Measurements from ENCODE around the gene GMDS.

The GMDS gene

DNA sequence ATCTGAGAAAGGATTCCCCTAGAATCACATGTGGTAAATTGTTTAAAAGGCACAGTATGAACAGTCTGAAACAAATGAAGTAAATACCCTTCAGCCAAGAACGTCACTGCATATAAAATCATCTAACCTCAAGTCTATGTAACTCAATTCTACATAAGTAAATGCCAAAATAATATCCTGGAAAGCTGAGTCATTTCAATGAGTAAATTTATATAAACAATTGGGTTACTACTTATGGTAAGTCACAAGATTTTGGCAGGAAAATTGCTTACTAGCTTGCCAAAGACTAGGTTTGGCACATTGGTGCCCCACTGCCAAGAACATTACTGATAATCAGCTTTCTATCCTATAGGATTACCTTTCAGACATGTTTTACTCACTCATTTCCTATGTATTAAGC lies 8.4 kb downstream of the GMDS start:
- peak; percentile 24 for DNase-seq

- DNase-seq = no peak
Observed at GRCh38 chr6:2235777-2236495, 9.5 kb downstream of the GMDS start.

GRCh38 chr6:2232445-2232844 lies 13.0 kb downstream of the GMDS start:
- DNase-seq = no peak

GRCh38 chr6:2231438-2231837 lies 14.0 kb downstream of the GMDS start:
- peak; percentile 36 for DNase-seq

GRCh38 chr6:2230659-2231277 lies 14.6 kb downstream of the GMDS start:
- no peak for DNase-seq

- no peak for DNase-seq
Observed at GRCh38 chr6:2229742-2230141, 15.7 kb downstream of the GMDS start.

GRCh38 chr6:2229039-2229438 lies 16.4 kb downstream of the GMDS start:
- DNase-seq = no peak

DNA sequence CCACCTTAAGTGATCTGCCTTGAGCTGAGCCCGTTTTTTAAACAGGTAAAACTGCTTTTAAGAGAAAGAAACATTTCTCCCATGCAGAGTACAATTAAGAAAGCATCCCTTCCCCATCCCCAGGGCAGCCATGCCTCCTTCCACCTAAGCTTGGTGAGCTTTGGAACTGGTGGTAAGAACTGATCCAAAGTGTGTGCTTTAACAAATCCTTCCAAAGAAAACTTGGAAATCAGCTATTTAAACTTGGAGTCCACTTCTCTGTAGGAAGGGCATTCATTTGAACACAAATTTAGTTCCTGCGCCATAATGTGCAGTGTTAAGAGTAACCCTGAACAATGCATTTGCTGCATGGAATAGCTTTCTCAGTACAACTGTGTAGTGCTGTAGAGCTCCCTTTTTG lies 17.0 kb downstream of the GMDS start:
- DNase-seq = no peak

DNA sequence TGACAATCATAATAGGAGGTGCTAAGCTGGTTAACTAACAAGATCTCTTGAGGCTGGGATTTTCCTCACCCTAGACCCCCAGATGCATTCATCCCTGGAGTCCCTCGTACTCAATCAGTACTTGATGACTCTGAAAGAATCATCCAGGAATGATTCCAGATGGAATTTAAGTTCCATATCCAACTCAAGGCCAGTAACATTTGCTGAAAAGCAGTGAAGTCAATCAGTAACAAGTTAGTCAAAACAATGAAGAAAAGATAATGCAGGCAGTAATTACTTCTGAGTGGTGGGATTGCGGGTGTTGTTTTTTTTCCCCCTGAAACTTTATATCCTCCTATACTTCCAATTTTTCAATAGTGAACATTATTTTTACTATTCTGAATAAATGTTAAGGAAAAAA lies 18.6 kb downstream of the GMDS start:
- DNase-seq = no peak

DNA sequence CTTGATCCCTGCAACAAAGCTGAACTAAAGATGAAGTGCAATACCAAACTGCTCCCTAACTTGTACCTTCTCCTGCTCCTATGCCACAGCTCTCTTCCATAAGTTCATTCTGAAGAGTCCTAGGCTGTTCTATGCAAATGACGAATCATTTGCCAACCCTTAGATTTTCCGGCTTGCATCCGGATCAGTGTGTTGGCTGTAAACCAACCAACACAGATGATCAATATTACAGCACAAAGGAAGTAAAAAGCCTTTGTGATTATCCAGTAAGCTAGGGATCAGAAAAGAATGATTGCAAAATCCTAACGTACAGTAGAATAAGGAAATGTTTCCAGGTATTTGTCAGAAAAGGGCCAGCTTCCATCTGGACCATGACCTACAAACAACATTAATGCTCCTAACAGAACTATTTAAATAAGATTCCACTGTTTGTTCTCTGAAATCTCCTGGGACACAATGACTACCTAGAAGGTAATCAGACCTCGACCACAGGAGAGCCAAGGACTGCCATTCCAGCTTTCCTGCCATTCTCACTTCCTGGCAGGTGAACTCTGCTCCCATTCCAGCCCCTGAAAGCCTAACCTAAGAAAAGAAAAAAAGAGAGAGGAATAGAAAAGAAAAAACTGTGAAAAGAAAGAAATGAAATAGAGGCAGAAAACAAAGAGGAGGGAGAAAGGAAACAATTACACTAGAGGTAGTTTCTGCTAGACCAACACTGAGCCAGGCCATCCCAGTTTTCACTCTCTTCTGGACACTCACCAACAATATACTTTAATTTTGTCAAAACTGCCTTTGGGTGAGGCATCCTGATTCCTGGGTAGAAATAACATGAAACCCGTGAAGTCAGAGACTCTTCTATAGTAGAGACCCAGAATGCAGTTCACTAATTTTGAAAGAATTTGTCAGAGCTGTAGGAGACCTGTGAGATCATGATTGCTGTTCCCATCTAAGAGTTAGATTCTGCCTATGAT lies 19.7 kb downstream of the GMDS start:
- peak; percentile 75 for DNase-seq

DNA sequence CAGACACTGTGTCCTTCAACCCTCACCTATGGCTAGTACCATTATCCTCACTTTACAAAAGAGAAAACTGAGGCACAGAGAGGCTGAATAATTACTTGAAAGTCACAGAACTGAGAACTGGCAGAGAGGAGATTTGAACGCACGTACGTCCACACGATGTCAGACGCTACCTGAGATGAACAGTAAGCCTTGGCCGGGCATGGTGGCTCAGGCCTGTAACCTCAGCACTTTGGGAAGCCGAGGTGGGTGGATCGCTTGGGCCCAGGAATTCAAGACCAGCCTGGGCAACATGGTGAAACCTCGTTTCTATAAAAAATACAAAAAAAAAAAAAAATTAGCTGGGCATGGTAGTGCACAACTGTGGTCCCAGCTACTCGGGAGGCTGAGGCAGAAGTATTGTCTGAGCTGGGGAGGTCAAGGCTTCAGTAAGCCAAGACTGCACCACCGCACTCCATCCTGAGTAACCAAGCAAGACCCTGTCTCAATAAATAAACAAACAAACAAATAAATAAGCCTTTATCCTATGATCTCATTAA lies 20.5 kb downstream of the GMDS start:
- no peak for DNase-seq

- peak; percentile 30 for DNase-seq
Observed at GRCh38 chr6:2222275-2222842, 23.0 kb downstream of the GMDS start.

- peak; percentile 34 for DNase-seq
Observed at GRCh38 chr6:2221726-2222274, 23.6 kb downstream of the GMDS start.

DNA sequence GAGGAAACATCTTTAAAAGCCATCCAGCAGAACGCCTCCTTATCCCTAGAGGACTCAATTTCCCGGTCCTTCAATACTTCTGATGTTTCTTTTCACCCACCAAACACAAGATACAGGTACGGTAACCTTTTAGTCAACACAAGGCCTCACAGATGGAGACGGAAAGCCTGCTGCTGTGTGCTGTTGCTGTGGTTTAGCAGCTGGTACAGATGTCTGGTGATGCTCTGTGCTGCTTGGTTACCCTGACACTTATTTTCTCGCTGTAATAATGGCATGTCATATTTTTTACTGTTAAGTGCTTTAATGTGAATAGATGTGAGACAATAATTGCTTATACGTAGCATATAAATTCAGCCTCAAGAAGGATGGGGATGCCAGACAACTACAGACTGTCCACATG lies 25.3 kb downstream of the GMDS start:
- DNase-seq = no peak

- no peak for DNase-seq
Observed at GRCh38 chr6:2218866-2219265, 26.5 kb downstream of the GMDS start.

DNA sequence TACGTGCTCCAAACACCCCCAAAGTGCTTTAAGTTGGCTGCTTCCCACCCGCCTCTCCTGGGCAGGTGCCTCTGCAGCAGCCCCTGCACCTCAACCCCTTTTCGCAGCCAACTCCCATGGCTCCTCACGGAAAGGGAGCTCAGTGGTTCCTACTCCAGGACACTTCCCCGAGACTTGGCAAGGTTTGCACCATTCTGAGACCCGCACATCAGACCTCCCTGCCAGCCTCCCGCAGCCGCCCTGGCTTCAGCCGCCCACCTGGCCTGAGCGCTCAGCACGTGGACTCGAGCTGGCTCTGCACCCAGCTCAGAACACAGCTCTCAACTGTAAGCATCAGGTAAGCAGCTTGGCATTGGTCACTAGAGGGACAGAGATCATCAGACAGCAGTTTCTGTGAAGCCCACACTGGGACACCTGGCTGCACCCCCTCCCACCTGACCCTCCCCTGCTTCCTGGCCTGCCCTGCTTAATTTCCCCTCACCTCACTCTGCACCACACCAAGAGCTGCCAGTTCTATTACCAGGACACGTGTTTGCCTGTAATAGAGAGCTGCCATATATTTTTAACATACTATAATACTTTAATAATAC lies 28.5 kb downstream of the GMDS start:
- DNase-seq = peak; percentile 82

DNA sequence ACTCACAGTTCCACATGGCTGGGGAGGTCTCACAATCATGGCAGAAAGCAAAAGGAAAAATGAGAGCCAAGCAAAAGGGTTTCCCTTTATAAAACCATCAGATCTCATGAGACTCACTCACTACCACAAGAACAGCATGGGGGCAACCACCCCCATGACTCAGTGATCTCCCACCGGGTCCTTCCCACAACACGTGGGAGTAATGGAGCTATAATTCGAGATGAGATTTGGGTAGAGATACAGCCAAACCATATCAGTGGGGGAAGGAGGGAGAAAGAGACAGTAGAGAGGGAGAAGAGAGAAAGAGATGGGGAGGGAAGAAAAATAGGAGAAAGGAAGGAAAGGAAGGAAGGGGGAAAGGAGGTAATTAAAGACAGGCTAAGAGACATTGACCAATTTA lies 30.1 kb downstream of the GMDS start:
- DNase-seq = no peak

- no peak for DNase-seq
Observed at GRCh38 chr6:2213086-2213485, 32.3 kb downstream of the GMDS start.

- peak; percentile 96 for DNase-seq
Observed at GRCh38 chr6:2209226-2209809, 36.1 kb downstream of the GMDS start.

DNA sequence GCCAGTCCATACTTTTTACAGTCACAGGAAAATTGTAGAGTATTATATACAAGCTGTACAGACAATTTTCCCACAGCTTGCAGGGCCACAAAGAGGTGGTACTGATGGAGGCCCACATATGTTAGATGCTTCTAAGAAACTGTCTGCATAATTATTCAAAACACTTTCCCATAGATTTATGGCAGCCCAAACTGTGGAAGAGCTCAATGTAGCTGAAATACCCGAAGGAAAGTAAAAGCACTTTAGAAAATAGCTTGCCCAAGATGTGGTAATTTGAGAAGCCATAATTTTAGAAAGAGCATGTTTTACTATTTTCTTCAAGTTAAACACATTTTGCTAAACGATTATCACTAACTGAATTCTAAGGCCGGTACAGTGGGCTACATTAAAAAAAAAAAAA lies 36.9 kb downstream of the GMDS start:
- no peak for DNase-seq

GRCh38 chr6:2205396-2205795 lies 40.0 kb downstream of the GMDS start:
- DNase-seq = no peak

DNA sequence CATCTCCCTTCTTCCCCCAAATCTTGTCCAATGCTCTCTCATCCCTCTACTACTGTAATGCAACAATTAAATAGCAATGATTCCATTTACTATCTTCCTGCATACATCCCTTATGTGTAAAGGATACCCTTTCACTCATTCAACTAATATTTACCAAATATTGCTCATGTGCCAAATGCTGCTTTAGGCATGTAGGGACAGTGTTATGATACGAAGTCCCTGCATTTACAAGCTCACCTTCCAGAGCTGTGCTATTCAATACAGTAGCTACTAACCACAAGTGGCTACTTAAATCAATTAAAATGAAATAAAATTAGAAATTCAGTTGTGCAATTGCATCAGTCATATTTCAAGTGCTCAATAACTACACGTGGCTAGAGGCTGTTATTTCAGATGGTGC lies 41.1 kb downstream of the GMDS start:
- peak; percentile 63 for DNase-seq
